ENCODE results near the gene ALOX15.
A peak's percentile ranks its signal among the peaks of the same experiment; 100 is the strongest.
"Not testable (repeated sequence)": the region's sequence is repeated elsewhere in the genome, so short reads cannot be mapped to it uniquely, and the experiment has no call there.

Gene ALOX15

GRCh38 chr17:4617090-4617489 lies 24.4 kb downstream of the ALOX15 start:
- no peak for DNase-seq

GRCh38 chr17:4616476-4616875 lies 25.0 kb downstream of the ALOX15 start:
- no peak for DNase-seq

- DNase-seq: no peak
These were observed 30.8 kb downstream of the ALOX15 start for GRCh38 chr17:4610656-4611055.

GRCh38 chr17:4610162-4610561 lies 31.3 kb downstream of the ALOX15 start:
- DNase-seq: no peak

- DNase-seq: no peak
These were observed 31.7 kb downstream of the ALOX15 start for GRCh38 chr17:4609761-4610160.

- no peak for DNase-seq
These were observed 33.7 kb downstream of the ALOX15 start for GRCh38 chr17:4607773-4608187.

GRCh38 chr17:4607261-4607741 lies 34.2 kb downstream of the ALOX15 start:
- no peak for DNase-seq

GRCh38 chr17:4605826-4606225 lies 35.7 kb downstream of the ALOX15 start:
- DNase-seq: no peak

GRCh38 chr17:4604736-4605135 lies 36.7 kb downstream of the ALOX15 start:
- not testable (repeated sequence) for DNase-seq

GRCh38 chr17:4604111-4604644 lies 37.3 kb downstream of the ALOX15 start:
- DNase-seq: no peak

GRCh38 chr17:4602041-4602440 lies 39.4 kb downstream of the ALOX15 start:
- DNase-seq: no peak

- no peak for DNase-seq
These were observed 40.2 kb downstream of the ALOX15 start for GRCh38 chr17:4601326-4601725.

- no peak for DNase-seq
These were observed 40.9 kb downstream of the ALOX15 start for GRCh38 chr17:4600563-4600962.

- no peak for DNase-seq
These were observed 41.8 kb downstream of the ALOX15 start for GRCh38 chr17:4599505-4600281.

- DNase-seq: no peak
These were observed 42.5 kb downstream of the ALOX15 start for GRCh38 chr17:4598776-4599504.

GRCh38 chr17:4597975-4598374 lies 43.5 kb downstream of the ALOX15 start:
- DNase-seq: no peak

- no peak for DNase-seq
These were observed 44.7 kb downstream of the ALOX15 start for GRCh38 chr17:4596636-4597380.

- not testable (repeated sequence) for DNase-seq
These were observed 45.7 kb downstream of the ALOX15 start for GRCh38 chr17:4595685-4596342.

- peak; percentile 5 for DNase-seq
These were observed 46.4 kb downstream of the ALOX15 start for GRCh38 chr17:4594931-4595684.

- DNase-seq: no peak
These were observed 47.1 kb downstream of the ALOX15 start for GRCh38 chr17:4594406-4594805.

GRCh38 chr17:4593021-4593421 lies 48.5 kb downstream of the ALOX15 start:
- DNase-seq: no peak
